ENCODE data around the gene ERLEC1.
"Not testable (repeated sequence)": the region's sequence is repeated elsewhere in the genome, so short reads cannot be mapped to it uniquely, and the experiment has no call there.

- TF ChIP-seq L3MBTL2 (conservative IDR thresholded peaks at IDR 0.05); FOXK2 (IDR thresholded peaks at IDR 0.05); FOXA1 (IDR thresholded peaks at IDR 0.05); SP1 (IDR thresholded peaks at IDR 0.05); FOXM1 (IDR thresholded peaks at IDR 0.05; ENCODE audit: borderline replicate concordance); ARNT (IDR thresholded peaks at IDR 0.05); BHLHE40 (IDR thresholded peaks at IDR 0.05; ENCODE audit: borderline replicate concordance); ELF4 (IDR thresholded peaks at IDR 0.05); SUZ12 (IDR thresholded peaks at IDR 0.05); NFRKB (IDR thresholded peaks at IDR 0.05); TARDBP (IDR thresholded peaks at IDR 0.05); ZNF384 (IDR thresholded peaks at IDR 0.05): not testable (repeated sequence)
- TF ChIP-seq, protein P1, sequence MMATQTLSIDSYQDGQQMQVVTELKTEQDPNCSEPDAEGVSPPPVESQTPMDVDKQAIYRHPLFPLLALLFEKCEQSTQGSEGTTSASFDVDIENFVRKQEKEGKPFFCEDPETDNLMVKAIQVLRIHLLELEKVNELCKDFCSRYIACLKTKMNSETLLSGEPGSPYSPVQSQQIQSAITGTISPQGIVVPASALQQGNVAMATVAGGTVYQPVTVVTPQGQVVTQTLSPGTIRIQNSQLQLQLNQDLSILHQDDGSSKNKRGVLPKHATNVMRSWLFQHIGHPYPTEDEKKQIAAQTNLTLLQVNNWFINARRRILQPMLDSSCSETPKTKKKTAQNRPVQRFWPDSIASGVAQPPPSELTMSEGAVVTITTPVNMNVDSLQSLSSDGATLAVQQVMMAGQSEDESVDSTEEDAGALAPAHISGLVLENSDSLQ (IDR thresholded peaks at IDR 0.05) = not testable (repeated sequence)
Observed at GRCh38 chr2:53757206-53757605, 29.6 kb upstream of the ERLEC1 start.

Data from HEK293T (cell line).